ENCODE results near the gene KLHL11.
"Not testable (repeated sequence)": the region's sequence is repeated elsewhere in the genome, so short reads cannot be mapped to it uniquely, and the experiment has no call there.

The KLHL11 gene

GRCh38 chr17:41888332-41888965, 23.2 kb upstream of the KLHL11 start:
- in situ Hi-C loops (cut with MboI; ENCODE audit: low sequenced_read_pairs) = no loop called here

DNA sequence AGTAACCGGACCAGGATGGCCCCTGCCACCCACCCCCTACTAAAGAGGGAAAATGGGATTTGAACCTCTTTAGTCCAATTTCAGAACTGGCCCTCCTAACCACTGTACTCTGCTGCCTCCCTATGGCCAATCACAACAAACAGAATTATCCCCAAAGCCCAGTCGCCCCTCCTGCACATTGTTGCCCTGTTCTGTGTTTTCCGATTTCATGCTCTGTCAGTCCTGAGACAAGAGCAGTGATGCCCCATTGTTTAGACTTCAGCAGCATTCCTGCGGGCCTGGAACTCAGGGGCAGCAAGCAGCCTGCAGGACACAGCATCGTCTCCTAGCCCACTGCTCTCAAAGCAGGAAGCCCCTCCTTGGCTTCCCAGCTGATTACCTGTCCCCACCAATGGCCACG, 20.5 kb upstream of the KLHL11 start:
- in situ Hi-C loops (cut with MboI; ENCODE audit: low sequenced_read_pairs) = no loop called here

DNA sequence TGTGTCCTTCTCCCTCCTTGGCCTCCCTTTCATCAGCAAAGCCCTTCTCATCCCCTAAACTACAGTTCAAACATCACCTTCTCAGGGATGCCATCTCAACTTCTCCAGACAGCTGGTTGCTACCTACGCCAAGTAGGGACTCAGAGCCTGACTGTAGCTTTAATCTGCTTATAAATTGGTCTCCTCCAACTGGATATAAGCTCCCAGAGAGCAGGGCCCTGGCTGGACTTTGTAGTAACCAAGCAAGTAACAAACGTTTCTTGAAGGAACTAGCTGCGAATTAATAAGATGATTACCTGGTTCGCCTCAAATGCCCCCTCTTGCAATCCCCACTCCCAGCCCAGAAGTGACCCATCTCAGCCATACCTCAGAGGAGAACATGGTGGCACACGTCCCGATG, 17.5 kb upstream of the KLHL11 start:
- in situ Hi-C loops (cut with MboI; ENCODE audit: low sequenced_read_pairs) = no loop called here

DNA sequence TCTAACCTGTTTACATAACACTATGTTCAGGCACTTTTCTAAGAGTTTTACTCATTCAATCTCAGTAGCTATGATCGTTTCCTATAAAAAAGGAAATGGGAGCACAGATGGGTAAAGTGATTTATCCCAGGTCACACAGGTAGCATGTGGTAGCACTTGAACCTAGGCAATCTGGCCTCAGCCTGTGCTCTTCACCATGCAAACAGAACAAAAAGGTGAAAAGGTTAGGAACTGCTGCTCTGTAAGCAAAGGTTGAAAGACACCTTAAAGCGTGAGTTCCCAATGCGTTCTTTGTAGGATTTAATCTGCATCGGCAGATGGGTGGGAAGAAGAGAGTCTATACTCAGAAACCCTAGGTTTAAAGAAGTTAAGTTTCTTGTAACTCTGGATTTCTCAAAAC, 14.9 kb upstream of the KLHL11 start:
- in situ Hi-C loops (cut with MboI; ENCODE audit: low sequenced_read_pairs) = no loop called here

DNA sequence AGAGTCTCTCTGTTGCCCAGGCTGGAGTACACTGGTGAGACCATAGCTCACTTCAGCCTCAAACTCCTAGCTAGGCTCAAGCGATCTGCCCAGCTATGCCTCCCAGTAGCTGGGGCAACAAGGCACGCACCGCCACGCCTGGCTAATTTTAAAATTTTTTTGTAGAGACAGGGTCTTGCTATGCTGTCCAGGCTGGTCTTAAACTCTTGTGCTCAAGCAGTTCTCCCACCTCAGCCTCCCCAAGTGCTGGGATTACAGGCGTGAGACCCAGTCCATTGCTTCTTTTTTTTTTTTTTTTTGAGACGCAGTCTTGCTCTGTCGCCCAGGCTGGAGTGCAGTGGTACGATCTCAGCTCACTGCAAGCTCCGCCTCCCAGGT, 9.1 kb upstream of the KLHL11 start:
- in situ Hi-C loops (cut with MboI; ENCODE audit: low sequenced_read_pairs) = not testable (repeated sequence)

DNA sequence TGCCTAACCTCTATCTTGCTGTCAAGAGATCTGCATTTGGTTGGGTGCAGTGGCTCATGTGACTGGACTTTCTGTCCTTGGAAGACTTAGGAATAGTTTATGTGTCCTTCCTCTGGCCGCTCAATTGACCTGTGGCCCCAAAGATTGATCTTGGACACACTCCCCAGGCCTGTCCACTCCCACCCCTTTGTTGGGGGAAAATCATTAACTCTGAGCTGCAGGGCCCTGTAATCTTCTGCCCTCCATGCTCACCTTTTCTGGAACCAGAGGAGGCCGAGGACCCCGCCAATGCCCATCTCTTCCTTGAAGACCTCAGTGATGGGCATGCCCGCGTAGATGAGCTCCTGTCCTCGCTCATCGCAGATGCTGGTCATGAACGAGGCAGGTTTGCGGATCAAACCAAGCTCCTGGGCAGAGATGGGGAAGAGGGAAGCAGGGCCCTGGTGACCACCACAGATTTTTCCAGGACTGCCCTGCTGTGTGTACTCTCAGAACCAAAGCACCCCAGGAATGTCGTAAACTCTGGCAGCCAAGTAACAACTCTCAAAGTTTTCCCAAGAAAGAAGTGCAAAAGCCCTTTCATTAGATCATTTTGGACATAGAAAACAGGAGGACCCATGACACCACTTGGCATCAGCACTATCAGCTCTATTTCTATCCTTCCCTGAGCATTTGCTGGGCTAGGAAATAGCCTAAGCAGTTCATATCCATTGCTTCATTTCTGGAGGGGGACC, 8.5 kb upstream of the KLHL11 start:
- in situ Hi-C loops (cut with MboI; ENCODE audit: low sequenced_read_pairs) = no loop called here

DNA sequence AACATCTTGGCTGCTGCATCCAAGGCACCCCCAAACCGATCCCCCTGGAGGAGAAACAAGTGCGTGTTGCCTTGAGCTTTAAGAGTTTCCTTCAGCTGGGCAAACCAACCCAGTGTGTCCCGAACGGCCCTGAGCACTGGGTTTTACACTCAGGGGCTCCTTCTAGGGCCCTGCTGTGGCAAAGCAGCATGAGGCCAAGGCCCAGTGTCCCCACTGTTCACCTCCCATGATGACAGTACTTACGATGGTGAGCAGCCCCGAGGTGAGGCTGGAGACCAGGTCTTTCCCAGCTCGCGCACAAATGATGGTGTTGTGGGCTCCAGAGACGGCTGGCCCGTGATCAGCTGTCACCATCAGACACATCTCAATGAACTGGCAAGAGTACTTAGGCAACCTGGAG, 6.6 kb upstream of the KLHL11 start:
- in situ Hi-C loops (cut with MboI; ENCODE audit: low sequenced_read_pairs) = no loop called here

GRCh38 chr17:41870627-41871026, 5.4 kb upstream of the KLHL11 start:
- in situ Hi-C loops (cut with MboI; ENCODE audit: low sequenced_read_pairs) = no loop called here

DNA sequence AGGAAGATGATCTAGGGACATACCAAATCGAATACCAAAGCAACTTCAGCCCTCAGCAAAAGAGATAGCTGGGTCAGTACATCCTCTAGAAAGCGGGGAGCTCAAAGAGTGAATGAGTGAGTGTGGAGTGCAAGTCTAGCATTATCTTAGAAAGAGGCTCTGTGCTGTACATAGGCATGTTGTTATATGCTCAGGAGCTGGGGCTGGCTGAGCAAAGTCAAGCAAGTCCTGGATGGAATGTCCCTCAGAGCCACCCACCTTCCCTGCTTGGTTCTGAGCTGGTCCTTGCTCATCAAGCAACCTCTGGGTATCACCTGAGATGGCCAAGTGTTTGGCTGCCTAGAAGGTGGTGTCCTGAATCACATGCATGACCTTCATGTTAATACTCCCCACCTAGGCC, 4.9 kb upstream of the KLHL11 start:
- in situ Hi-C loops (cut with MboI; ENCODE audit: low sequenced_read_pairs) = no loop called here

DNA sequence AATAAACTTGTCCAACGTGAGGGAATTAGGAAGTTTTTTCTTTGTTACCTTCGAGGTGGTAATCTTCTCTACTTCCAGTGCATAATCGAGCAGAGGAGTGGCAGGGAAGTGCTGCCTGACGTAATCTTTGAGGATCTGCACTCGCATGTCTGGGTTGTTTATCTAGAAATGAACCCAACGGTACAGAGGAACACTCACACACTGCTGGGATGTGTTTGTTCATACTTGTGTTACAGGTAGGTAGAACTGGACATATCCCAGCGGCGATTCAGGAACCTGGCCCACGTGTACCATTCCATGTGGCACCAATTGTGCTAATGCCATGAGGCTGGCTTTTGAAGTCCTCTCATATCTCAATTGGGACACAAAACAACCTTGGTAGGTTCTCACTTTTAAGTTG, 4.2 kb upstream of the KLHL11 start:
- in situ Hi-C loops (cut with MboI; ENCODE audit: low sequenced_read_pairs) = no loop called here

DNA sequence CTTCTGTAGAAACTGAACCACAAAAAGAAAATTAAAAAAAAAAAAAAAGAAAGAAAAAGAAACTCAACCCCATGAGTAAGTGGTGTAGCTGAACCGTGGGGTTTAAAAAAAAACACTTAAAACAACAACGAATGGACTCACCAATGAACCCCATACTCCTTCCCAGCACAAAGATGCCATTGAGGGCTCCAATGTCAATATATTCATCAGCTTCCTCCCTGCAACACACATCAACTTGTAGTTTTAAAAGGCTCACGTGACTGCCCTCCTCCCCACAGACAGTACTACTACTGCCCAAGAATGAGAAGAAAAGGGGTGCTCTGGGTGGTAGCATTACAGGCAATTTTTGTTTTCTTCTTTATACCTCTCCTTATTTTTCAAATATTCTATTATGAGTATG, 3.3 kb upstream of the KLHL11 start:
- in situ Hi-C loops (cut with MboI; ENCODE audit: low sequenced_read_pairs) = no loop called here

GRCh38 chr17:41865596-41865893, 322 bp upstream of the KLHL11 start:
- in situ Hi-C loops (cut with MboI; ENCODE audit: low sequenced_read_pairs) = no loop called here

DNA sequence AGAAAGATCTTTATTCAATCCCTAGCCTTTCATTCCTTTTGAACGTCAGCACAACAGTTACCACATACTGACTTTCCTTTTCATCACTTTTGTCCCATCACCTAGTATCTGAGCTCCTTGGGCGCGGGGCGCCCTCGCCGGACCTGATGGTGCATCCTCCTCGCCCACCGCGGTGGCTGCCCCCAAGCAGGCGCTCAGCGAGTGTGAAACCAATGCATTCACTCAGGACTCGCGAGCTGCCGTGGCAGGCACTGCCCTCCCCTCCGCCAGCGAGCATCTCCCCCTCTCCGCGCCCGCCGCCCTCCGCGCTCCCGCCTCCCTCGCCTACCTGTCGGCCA, 756 bp downstream of the KLHL11 start:
- in situ Hi-C loops (cut with MboI; ENCODE audit: low sequenced_read_pairs) = no loop called here

GRCh38 chr17:41863074-41863848, 2.0 kb downstream of the KLHL11 start:
- in situ Hi-C loops (cut with MboI; ENCODE audit: low sequenced_read_pairs) = no loop called here

- in situ Hi-C loops (cut with MboI; ENCODE audit: low sequenced_read_pairs) = no loop called here
Measured at GRCh38 chr17:41860254-41860931, 4.8 kb downstream of the KLHL11 start.

- in situ Hi-C loops (cut with MboI; ENCODE audit: low sequenced_read_pairs) = not testable (repeated sequence)
Measured at GRCh38 chr17:41851382-41851781, 13.8 kb downstream of the KLHL11 start.

- in situ Hi-C loops (cut with MboI; ENCODE audit: low sequenced_read_pairs) = no loop called here
Measured at GRCh38 chr17:41849251-41849990, 15.8 kb downstream of the KLHL11 start.

DNA sequence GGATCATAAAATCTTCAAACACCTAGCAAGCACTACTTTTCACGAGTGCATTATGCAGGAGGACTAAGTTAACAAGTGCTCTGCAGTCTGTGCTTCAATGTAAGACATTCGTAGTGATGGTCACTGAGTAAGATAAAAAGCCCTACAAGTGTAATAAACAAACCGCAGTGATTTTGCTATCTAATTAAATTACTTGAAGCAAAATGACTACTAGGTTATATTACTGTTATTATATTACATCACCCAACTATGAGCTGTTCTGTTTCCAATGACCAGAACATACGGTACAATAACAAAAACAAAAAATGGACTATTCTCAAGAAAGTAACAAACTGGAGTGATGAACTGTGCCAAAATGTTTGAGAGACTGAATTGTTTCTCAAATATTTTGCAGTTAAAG, 16.4 kb downstream of the KLHL11 start:
- in situ Hi-C loops (cut with MboI; ENCODE audit: low sequenced_read_pairs) = no loop called here

DNA sequence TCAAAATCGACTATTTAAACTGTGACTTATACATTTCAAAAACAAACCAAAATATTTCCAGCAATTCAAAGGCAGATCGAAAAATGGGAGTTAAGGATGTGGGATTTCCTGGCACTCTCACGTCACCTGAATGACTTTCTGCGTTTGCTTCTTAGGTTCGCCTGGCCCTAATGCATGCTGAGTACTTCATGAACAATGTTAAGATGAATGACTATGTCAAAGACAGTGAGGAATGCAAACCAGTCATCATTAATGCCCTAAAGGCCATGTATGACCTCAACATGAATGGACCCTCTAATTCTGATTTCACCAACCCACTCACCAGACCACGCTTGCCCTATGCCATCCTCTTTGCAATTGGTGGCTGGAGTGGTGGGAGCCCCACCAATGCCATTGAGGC, 20.3 kb downstream of the KLHL11 start:
- in situ Hi-C loops (cut with MboI; ENCODE audit: low sequenced_read_pairs) = no loop called here

DNA sequence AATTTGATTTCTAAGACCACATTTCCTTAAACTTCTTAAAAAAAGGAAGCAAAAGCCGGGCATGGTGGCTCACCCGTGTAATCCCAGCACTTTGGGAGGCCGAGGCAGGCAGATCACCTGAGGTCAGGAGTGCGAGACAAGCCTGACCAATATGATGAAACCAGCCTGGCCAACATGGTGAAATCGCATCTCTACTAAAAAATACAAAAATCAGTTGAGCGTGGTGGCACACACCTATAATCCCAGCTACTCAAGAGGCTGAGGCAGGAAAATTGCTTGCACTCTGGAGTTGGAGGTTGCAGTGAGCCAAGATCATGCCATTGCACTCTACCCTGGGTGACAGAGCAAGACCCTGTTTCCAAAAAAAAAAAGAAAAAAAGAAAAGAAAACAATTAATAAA, 24.4 kb downstream of the KLHL11 start:
- in situ Hi-C loops (cut with MboI; ENCODE audit: low sequenced_read_pairs) = not testable (repeated sequence)

GRCh38 chr17:41839448-41839847, 25.8 kb downstream of the KLHL11 start:
- in situ Hi-C loops (cut with MboI; ENCODE audit: low sequenced_read_pairs) = not testable (repeated sequence)

Data from hTERT RPE-1 (cell line).